NCI-H345 treated with DMSO at 0.1 percent for 48 hours (cell line): ENCODE measurements around the gene AHRR.

ENCODE experiments used
- DNase-seq: peaks from one replicate; lab custom pipeline; 2025; ENCODE audit not compliant: unreplicated experiment; lab: John Stamatoyannopoulos, UW

Gene AHRR

DNA sequence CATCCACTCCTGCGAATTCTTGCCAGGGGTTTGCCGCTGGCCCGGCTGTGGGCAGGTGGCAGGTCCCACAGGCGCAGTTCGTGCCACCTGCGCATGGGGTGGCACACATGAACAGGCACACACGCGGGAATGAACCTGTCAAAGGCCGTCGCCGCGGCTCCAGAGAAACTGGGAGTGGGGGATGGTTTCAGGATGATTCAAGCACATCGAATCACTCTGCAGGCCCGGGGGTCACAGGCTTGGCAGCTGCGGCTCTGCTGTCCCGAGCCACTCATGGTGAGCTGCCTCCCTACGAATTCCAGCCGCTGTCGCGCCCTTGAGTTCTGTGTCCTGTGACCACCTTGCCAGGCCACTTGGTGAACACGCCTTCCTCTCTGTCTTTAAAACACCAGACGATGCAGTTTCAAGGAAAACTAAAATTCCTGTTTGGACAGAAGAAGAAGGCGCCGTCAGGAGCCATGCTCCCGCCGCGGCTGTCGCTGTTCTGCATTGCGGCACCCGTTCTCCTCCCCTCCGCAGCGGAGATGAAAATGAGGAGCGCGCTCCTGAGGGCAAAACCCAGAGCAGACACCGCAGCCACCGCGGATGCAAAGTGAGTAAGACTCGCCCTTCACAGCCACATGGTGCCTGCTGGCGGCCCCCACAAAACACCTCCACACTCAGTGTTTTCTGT, 106.0 kb downstream of the AHRR start:
- no peak for DNase-seq

DNA sequence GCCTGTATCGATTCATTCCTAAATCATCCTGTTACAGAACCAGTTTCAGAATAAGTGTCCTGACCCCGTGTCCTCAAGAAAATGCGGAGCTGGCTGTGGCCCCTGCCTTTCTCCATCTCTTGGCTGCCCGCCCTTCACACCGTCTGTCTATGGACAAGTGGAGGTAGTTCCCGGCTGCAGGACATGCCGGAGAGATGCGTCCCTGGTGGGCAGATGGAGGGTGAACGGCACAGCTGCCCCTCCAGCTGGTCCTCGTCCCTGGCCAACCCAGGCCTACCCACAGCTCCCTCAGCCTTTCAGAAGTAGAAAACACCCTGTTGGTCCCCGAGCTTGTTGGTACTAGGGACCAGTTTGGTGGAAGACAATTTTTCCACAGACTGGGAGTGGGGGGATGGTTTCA, 106.7 kb downstream of the AHRR start:
- DNase-seq = no peak

DNA sequence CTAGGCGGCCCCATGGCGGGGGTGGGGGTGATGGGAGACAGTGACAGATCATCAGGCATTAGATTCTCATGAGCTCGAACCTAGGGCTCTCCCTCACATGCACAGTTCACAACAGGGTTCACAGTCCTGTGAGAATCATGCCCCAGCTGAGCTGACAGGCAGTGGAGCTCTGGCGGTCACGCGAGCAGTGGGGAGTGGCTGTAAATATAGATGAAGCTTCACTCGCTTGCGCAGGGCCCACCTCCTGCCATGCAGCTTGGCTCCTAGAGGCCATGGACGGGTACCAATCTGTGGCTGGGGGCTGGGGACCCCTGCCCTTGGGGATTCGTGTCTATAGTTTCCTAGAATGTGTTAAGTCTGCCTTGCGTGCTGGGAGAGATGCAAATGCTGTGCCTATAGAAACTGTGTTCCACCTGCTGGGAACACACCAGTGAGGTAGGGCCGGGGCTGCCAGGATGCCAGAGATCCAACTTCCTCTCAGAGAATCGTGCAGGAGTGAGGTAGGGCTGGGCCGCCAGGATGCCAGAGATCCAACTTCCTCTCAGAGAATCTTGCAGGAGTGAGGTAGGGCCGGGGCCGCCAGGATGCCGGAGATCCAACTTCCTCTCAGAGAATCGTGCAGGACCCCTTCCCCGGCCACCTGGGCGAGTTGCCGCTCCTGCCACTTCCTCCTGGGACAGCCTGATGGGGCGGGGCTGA, 107.4 kb downstream of the AHRR start:
- DNase-seq = no peak

DNA sequence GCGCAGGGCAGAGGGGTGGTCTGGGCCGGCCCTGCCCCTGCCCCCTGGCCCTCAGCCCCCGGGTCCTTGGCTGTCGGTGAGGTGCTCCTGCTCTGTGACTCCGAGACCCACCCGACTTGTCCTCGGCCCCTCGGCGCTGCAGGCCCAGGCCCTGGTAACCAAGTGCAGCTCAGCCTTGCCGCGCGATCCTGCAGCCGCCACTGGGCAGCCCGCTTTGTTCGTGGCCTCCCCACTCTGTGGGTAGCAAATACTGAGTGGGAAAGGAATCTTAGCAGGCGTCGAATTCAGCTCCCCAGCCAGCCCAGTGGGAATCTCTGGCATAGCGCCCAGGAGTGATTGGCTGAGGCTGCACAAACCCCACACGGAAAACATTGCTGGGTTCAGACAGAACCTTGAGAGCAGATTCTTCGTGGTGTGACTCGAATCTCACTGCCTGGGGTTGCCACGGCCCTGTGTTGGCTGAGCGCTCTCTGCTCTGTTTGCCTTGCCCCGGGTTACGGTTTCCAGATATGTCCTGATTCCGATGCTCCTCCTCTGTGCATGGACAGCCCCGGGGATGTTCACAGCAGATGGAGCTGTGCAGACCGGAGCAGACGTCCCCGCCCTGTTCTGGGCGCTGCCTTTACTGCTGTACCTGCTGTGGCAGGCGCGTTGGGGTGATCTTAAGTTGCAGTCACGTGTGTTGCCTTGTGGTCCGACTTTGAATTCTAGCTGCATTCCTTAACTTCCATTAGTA, 108.1 kb downstream of the AHRR start:
- DNase-seq = no peak

DNA sequence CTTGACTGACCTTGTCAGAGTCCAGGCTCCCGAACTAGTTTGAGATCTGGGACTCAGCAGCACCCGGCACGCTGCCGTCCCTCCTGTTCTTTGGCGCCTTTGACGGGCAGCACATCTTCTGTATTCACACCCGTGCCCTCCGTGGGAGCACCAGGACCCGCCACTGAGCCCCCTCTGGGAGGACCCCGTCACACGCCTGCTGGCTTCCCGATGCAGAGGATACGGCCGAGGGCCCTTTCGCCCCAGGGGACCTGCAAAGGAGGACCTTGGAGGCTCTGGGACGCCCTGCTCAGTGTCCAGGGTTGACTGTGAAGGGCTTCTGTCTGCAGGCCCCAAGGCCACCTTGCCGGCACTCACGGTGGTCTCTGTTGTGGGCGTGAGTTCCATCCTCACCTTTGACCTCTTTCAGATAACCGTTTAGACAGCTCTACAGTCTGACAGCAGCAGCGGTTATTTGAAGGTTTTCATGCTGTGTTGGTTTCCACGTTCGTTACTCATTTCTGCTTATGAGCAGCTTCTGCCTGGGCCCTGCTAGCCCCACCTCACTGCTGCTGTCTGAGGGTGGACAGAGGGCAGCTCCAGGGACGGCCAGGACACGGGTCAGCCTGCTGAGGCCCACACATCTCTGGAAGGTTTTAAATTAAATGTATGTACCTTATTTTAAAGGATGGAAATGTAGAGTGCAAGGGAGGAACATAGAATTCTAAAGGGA, 108.9 kb downstream of the AHRR start:
- no peak for DNase-seq

DNA sequence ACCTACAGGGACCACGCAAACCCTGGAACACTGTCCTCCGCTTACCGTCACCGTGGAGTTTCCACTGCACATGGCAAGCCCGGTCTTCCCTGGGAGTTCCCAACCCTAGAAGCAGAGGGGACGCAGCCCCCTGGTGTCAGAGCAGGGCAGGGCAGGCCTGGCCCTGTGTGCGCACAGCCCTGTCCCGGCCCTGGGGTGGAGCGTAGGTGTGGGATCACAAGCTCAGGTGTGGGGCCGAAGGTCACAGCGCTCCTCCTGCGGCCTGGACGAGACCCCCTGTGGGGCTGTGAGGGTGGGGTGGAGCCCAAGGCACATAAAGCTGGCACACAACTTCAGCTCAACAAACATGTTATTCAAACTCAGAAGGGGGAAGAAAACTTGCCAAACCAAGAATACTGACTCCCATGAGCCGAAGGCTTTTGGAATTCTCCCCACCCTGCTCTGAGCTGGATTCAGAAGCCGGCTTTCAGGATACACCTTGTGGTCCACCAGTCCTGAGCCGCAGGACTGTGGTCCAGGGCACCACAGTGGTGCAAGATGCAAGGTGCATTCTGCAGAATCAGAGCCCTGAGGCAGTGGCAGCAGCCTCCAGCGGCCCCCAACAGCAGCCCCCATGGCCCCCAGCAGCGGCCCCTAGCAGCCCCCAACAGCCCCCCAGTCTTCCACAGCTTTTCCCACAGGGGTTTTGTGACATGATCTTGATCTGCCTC, 109.6 kb downstream of the AHRR start:
- peak; percentile 21 for DNase-seq

DNA sequence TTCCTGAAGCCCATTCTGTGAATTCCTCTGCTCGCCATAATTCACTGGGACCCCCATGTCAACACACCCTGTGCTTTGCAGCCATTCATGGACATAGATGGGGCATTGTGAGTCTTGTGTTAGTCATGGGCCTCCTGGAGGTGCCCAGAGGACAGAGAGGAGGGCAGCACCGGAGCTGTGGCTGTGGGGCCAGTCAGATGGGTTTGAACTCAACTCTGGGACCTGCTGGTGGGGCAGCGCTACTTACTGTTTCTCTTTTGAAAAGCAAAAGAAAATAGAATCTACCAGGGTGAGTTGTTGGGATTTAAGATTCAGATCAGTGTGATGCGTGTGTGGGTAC, 110.2 kb downstream of the AHRR start:
- DNase-seq = no peak

DNA sequence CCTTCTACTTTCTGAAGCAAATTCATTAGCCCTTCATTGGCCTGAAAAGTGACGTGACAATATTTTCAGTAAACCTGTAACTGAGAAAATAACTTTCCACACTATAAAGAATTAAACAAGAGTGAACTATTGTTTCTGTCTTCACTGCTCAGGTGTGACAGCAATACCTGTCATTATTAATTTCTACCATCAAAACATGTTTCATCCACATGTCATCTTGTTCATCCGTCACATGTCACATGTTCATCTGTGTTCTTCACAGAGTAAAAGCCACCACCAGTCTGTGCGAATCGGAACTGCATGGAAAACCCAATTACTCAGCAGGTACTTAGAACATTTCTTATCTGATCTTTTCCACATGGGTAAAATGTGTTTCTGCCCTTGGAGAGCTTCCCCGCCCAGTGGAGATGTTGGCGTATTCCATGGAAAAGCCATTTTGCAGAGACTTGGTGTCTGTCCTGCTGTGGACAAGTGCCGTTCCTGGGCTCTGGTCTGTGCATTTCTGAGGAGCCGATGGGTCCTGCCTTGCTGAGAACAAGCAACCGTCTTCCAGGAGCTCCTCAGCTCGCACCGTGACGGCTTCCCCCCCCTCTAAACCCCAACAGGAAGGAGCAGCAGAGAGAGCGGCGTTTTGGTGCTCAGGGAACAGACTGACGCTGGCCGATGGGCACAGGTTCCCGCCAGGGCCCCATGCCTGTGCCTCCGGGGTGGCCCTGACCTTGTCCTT, 110.8 kb downstream of the AHRR start:
- DNase-seq = no peak

DNA sequence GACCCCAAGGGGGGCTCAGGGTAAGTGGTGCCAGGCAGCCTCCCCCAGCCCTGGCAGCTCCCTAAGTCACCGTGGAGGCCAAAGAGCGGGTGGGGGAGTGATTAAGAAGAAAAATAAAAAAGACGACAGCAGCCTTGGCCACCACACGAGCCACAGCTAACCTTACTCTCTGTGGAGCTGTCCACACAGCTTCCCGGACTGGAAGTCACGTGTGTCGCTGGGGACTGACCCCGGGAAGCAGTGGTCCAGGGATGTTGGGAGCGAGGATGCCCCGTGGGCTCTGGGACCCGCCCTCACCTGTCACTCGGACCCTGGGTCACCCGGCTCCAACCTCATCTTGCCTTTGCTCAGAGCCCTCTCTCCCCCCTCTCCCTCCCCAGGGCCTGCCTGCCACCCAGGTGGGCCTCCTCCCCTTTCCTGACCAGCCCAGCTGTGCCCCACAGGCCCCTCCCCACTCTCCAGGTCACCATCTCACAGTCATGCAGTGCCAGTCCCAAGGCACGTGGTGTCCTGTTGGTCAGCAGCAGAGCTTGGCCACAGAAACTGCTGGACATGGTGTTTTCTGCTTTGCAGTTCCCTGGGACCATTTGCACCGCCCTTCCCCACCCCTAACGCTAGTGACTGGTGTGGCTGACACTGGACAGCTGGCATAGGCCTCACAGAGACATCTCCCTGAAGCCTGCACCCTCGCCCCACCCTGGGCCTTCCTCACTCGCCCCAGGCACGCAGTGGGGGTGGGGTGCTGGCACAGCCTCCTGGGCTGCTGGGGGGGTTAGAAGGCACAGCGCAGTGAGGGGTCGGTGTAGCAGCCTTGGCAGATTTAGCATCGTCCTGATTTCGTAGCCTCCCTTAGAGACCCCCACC, 111.6 kb downstream of the AHRR start:
- no peak for DNase-seq

DNA sequence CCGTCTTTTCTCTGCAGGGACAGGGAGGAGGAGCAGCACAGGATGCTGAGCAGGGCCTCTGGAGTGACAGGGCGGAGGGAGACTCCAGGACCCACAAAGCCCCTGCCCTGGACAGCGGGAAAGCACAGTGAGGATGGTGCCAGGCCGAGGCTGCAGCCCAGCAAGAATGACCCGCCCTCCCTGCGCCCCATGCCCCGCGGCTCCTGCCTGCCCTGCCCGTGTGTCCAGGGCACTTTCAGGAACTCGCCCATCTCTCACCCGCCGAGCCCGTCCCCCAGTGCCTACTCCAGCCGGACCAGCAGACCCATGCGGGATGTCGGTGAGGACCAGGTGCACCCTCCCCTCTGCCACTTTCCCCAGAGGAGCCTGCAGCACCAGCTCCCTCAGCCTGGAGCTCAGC, 112.3 kb downstream of the AHRR start:
- no peak for DNase-seq

DNA sequence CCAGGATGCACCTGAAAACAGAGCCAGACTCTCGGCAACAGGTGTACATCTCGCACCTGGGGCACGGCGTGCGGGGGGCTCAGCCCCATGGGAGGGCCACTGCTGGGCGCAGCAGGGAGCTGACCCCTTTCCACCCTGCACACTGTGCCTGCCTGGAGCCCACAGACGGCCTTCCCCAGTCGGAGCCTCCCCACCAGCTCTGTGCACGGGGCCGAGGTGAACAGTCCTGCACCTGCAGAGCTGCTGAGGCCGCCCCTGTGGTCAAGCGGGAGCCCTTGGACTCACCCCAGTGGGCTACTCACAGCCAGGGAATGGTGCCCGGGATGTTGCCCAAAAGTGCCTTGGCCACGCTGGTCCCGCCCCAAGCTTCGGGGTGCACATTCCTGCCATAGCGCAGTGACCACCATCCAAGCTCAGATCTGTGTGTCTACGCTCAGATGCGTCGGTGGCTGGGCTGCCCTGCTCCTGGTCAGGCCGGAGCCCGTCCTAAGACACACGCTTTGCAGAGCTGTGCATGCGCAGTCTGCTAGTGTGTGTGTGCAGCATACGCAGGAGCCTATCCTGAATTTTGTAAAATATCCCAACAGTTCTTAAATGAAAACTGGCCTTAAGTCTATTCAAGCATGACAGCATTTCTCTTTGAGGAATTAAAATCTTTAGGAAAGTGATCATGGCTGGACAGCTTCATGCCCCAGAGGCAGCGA, 113.1 kb downstream of the AHRR start:
- no peak for DNase-seq

DNA sequence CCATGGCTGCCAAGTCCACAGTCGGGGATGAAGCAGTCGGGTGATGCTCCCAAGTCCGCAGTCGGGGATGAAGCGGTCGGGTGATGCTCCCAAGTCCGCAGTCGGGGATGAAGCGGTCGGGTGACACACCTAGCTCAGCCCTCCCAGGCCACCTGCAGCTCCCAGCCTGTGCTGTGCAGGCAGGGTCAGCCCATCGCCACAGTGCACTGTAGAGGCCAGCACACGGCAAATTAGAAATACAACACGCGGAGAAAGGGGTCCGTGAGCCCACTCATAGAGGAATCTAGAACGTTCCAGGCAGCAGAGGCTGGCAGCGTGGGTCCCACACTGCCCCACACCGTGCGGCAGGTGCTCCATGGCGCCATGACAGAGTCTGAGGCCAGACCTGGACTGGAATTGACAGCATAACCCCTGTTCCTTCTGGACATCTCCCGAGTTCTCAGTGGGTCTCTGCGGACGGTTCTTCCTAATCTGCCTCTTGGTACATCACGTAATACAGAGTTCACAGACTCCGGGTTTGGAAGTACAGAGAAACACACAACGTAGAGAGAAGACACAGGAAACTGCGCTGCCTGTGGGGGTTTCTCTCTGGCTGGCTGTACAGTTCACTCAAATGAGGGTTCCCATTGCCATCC, 113.8 kb downstream of the AHRR start:
- DNase-seq = no peak

DNA sequence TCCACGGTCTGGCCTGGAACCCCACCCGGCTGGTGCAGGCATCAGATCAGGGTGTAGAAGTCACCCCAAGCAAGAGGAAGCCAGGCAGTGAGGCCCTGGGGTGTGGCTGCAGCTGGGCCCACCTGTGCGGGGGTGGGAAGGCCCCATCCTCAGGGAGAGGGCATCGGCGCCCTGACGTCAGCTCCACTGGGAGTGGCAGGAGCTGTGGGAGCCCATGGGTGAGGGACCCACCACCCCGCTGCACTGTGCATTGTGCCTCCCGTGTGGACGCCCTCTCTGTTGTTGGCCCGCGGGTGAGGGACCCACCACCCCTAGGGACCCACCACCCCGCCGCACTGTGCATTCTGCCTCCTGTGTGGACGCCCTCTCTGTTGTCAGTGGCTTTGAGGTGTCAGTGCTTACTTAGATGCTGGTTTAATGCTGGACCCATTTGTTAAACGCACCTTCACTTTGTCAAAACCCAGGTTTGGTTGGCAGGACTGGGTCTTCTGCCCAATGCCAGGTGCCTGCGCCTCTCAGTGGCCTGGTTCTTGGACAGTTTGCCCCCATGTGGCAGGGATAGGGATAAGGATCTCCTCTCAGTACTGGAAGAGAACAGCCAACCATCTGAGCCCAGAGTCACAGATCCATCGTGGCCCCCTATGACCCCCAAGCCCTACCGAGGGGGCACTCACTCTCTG, 114.6 kb downstream of the AHRR start:
- no peak for DNase-seq

DNA sequence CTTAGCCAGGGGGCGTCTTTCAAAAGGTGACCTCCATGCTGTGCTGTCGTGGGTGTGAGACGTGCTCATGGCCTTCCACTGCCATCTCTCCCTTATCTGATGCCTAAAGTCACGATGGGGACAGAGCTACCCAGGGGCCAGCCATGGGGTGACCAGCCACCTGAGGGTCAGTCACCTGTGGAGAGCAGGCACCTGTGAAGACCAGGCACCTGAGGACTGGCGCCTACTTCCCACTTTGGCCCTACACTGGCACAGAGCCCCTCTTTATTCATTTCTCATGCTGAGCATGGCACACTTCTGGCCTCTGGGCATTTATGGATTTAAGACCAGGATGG, 115.1 kb downstream of the AHRR start:
- DNase-seq = no peak

DNA sequence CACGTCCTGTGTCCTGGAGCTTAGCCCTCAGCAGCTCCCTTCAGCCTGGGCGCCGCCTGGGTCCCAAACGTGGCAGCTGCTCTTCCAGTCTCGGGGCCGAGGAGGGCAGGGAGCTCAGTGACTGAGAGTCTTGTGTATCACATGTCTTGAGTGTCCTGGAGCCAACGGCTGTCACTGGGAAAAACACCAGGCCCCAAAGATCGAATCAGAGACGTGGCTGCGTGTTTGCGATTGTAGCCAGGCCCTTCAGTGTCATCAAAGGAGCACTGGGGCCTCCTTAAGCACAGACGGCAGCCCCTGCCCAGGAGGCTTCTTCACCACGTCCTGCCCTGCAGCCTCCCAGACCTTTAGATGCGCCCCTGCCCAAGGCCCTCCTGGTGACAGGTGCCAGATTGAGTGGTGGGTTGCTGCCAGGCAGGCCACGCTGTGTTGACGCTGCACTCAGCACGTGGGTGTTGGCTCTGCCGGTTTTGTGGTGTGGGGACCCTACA, 115.8 kb downstream of the AHRR start:
- DNase-seq = no peak

DNA sequence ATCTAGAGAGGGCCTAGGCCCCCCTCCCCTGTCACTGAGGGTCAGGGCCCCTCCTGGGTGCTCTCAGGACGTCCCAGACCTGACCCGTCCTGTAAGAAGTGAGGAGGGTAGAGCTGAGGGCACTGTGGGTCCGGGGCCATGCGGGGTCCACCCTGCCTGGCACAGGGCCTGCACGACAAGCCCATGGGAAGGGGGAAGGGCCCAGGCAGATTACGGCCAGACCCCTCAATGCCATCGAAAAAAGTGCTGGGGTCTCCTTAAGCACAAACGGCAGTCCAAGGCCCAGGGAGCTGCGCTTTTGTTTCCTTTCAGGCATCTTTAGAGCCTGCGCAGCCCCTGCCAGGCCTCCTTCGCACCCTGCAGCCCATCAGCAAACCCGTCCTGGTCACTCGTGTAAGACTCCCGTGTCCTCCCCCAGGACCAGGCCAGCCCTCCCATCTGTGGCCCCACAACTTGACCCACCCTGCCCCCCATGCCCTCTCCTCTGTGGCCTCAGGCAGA, 117.0 kb downstream of the AHRR start:
- no peak for DNase-seq

DNA sequence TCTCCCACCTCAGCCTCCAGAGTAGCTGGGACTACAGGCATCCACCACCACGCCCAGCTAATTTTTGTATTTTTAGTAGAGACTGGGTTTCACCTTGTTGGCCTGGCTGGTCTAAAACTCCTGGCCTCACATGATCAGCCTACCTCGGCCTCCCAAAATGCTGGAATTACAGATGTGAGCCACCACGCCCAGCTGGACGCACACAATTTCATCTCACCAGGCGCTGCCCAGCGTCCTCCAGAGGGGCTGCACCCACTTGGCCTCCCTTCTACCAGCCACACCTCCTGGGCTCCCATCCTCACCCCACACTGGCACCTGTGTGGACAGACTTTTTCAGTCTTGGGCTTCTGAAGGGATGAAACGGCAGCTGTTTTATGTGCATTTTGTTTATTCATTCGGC, 117.7 kb downstream of the AHRR start:
- DNase-seq = no peak

DNA sequence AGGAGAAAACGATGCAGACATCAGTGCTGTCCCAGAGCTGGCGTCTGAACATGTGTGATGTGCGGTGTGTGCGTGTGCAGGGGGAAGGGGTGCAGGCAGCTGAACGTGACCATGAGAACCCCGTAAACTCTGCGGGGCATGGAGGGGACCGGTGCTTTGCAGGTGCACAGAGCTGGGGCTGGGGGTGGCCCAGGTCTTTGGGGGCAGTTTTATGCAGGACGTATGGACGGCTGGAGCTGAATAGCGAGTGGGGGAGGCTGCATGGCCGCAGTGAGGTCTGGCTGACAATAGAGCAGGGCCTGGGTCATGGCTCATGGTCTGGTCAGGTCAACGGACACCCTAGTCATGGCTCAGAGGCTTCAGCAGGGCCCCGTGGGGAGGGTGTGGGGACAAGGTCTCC, 118.1 kb downstream of the AHRR start:
- DNase-seq = no peak
